ENCODE measurements around the gene C4A. TPM values are rescaled to one million over a fixed set of nuclear protein-coding genes. Genes with fewer than 3 reads are reported as not detected.

C4A gene
- total RNA-seq, 1 experiment from 2014 or later, result 7.0 TPM

DNA sequence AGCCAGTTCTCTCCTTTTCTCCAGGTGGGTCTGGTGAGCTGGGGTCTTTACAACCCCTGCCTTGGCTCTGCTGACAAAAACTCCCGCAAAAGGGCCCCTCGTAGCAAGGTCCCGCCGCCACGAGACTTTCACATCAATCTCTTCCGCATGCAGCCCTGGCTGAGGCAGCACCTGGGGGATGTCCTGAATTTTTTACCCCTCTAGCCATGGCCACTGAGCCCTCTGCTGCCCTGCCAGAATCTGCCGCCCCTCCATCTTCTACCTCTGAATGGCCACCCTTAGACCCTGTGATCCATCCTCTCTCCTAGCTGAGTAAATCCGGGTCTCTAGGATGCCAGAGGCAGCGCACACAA lies 36.7 kb upstream of the C4A start:
- Histone ChIP-seq H3K27me3 (ENCODE audit: insufficient read depth, low read depth) (no peaks in the 10 kb centered on the region), H3F3A (ENCODE audit: insufficient read depth, low read depth) (peaks cover 38% of the 10 kb centered on the region; the same call in 1 of the 2 replicates), H3K36me3 (ENCODE audit: low read depth) (no peaks in the 10 kb centered on the region), H3K4me2 (peak overlapping the region; percentile 85), H3K9me3 (ENCODE audit: insufficient read depth, low read depth) (no peaks in the 10 kb centered on the region), H2AFZ (peak overlapping the region; percentile 74; the same call in 1 of the 2 replicates), H4K20me1 (ENCODE audit: insufficient read depth) (no peaks in the 10 kb centered on the region), H3K4me1 (replicated peaks; ENCODE audit: insufficient read depth) (peaks cover 62% of the 10 kb centered on the region), H3K4me3 (peak overlapping the region; percentile 36; the same call in 1 of the 2 replicates), H3K27ac (peak overlapping the region; percentile 81), H3K79me2 (ENCODE audit: low read depth) (no peaks in the 10 kb centered on the region), H3K9me2 (ENCODE audit: insufficient read depth) (no peaks in the 10 kb centered on the region; the same call in 1 of the 2 replicates)
- no peak for DNase-seq
- intact Hi-C loops (cut with micrococcal nuclease; ENCODE audit: unreplicated experiment), result no loop called here
- BruUV-seq (replicated peaks), result no TSS peak
- POLR2A ChIA-PET (ENCODE audit: unreplicated experiment), result interaction anchor here (0.6 to 1.1 kb wide), 4 partner anchors 13 to 183 kb away, joined by 3 to 6 read pairs (median 4); partner anchors contain the start of genes ATF6B and DXO
- CTCF ChIA-PET, result interaction anchor here (0.6 to 0.7 kb wide), 2 partner anchors 82 to 220 kb away, joined by 3 read pairs; no protein-coding TSS in a partner anchor
- TF ChIP-seq EZH2 (IDR thresholded peaks at IDR 0.05; ENCODE audit: low read depth) (no peak), CTCF (conservative IDR thresholded peaks at IDR 0.05) (no peak)

- no TSS peak for BruUV-seq (replicated peaks)
- H3K9me3 ChIP-seq (ENCODE audit: insufficient read depth, low read depth), result no peaks in the 10 kb centered on the region
- peaks cover 33% of the 10 kb centered on the region; the same call in 1 of the 2 replicates for H3F3A ChIP-seq (ENCODE audit: insufficient read depth, low read depth)
- no peaks in the 10 kb centered on the region for H3K79me2 ChIP-seq (ENCODE audit: low read depth)
- DNase-seq, result peak; percentile 83 to 87
- H3K4me1 ChIP-seq (replicated peaks; ENCODE audit: insufficient read depth), result peaks cover 56% of the 10 kb centered on the region
- CTCF ChIA-PET, result interaction anchor here (0.6 to 0.7 kb wide), 3 partner anchors 83 to 221 kb away, joined by 3 read pairs; no protein-coding TSS in a partner anchor
- peak within 1 kb of the TSS; percentile 36; the same call in 1 of the 2 replicates for H3K4me3 ChIP-seq
- H3K27ac ChIP-seq, result peak within 1 kb of the TSS; percentile 81
- intact Hi-C loops (cut with micrococcal nuclease; ENCODE audit: unreplicated experiment), result no loop called here
- POLR2A ChIA-PET (ENCODE audit: unreplicated experiment), result interaction anchor here (0.6 to 1.1 kb wide), 9 partner anchors 12 to 1022 kb away, joined by 3 to 6 read pairs (median 4); partner anchors contain the start of genes ATF6B, BRD2 and DXO
- no peaks in the 10 kb centered on the region for H3K36me3 ChIP-seq (ENCODE audit: low read depth)
- H2AFZ ChIP-seq, result peak within 1 kb of the TSS; percentile 74
- no peaks in the 10 kb centered on the region for H3K27me3 ChIP-seq (ENCODE audit: insufficient read depth, low read depth)
- TF ChIP-seq CTCF (conservative IDR thresholded peaks at IDR 0.05), result no peak
- no peak for TF ChIP-seq EZH2 (IDR thresholded peaks at IDR 0.05; ENCODE audit: low read depth)
- peak within 1 kb of the TSS; percentile 85 for H3K4me2 ChIP-seq
- no peaks in the 10 kb centered on the region; the same call in 1 of the 2 replicates for H3K9me2 ChIP-seq (ENCODE audit: insufficient read depth)
- H4K20me1 ChIP-seq (ENCODE audit: insufficient read depth), result no peaks in the 10 kb centered on the region
Observed at GRCh38 chr6:31945507-31946369, 36.1 kb upstream of the C4A start, which contains the start of gene CFB. Gene CFB, plus strand, starts transcription at chr6:31946095. Its CDS starts 127 bp downstream, at chr6:31946222.

DNA sequence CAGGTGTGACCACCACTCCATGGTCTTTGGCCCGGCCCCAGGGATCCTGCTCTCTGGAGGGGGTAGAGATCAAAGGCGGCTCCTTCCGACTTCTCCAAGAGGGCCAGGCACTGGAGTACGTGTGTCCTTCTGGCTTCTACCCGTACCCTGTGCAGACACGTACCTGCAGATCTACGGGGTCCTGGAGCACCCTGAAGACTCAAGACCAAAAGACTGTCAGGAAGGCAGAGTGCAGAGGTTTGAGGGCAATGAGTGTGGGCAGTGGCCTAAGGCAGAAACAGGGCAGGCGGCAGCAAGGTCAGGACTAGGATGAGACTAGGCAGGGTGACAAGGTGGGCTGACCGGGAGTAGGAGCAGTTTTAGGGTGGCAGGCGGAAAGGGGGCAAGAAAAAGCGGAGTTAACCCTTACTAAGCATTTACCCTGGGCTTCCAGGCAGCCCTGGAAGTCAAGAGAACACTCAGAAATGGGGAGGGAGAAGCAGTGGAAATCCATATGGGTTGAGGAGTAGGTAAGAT lies 35.4 kb upstream of the C4A start:
- BruUV-seq (replicated peaks), result TSS peak; percentile 82
- H3K9me2 ChIP-seq (ENCODE audit: insufficient read depth), result no peaks in the 10 kb centered on the region; the same call in 1 of the 2 replicates
- H3K4me3 ChIP-seq, result peak overlapping the region; percentile 36; the same call in 1 of the 2 replicates
- H3K36me3 ChIP-seq (ENCODE audit: low read depth), result no peaks in the 10 kb centered on the region
- H2AFZ ChIP-seq, result peak overlapping the region; percentile 74; the same call in 1 of the 2 replicates
- no peaks in the 10 kb centered on the region for H4K20me1 ChIP-seq (ENCODE audit: insufficient read depth)
- peak overlapping the region; percentile 81 for H3K27ac ChIP-seq
- peaks cover 30% of the 10 kb centered on the region; the same call in 1 of the 2 replicates for H3F3A ChIP-seq (ENCODE audit: insufficient read depth, low read depth)
- no peaks in the 10 kb centered on the region for H3K9me3 ChIP-seq (ENCODE audit: insufficient read depth, low read depth)
- H3K4me1 ChIP-seq (replicated peaks; ENCODE audit: insufficient read depth), result peaks cover 49% of the 10 kb centered on the region
- CTCF ChIA-PET, result no interaction called here
- intact Hi-C loops (cut with micrococcal nuclease; ENCODE audit: unreplicated experiment), result no loop called here
- DNase-seq, result no peak
- no peaks in the 10 kb centered on the region for H3K27me3 ChIP-seq (ENCODE audit: insufficient read depth, low read depth)
- TF ChIP-seq CTCF (conservative IDR thresholded peaks at IDR 0.05) (no peak), EZH2 (IDR thresholded peaks at IDR 0.05; ENCODE audit: low read depth) (no peak)
- POLR2A ChIA-PET (ENCODE audit: unreplicated experiment), result interaction anchor here (0.6 to 1.1 kb wide), 4 partner anchors 26 to 1022 kb away, joined by 3 to 6 read pairs (median 4); partner anchors contain the start of genes BRD2 and DXO
- no peaks in the 10 kb centered on the region for H3K79me2 ChIP-seq (ENCODE audit: low read depth)
- peak overlapping the region; percentile 85 for H3K4me2 ChIP-seq
